HL-60 (cell line): ENCODE measurements around the gene UBE4B.
A peak's percentile ranks its signal among the peaks of the same experiment; 100 is the strongest.
"Not testable (repeated sequence)": the region's sequence is repeated elsewhere in the genome, so short reads cannot be mapped to it uniquely, and the experiment has no call there.

Experiments
- DNase-seq, 2 experiments: peaks; one replicate each; pipeline ENCODE4 v3.0.0-alpha.2; 2010 to 2020; ENCODE audit warnings: low read depth in 1 of 2, low spot score in 1 of 2
- H3K27ac ChIP-seq: fragments of 250-450 bp; sonication (Bioruptor Pico); replicated peaks from 2 replicates; pipeline ENCODE4 v1.5.1; 2020; ENCODE audit warnings: mild to moderate bottlenecking, moderate library complexity
- H3K27me3 ChIP-seq: fragments of 250-450 bp; sonication (Bioruptor Pico); 2 replicates; pipeline ENCODE4 v1.5.1; 2021; ENCODE audit warnings: mild to moderate bottlenecking, moderate library complexity; ENCODE audit not compliant: insufficient read depth, poor library complexity, severe bottlenecking
- H3K4me3 ChIP-seq: replicated peaks from 2 replicates; pipeline ENCODE4 v1.5.1; 2011; ENCODE audit warnings: mild to moderate bottlenecking, control low read depth, low read length; ENCODE audit not compliant: insufficient read depth
- GABPA ChIP-seq: IDR thresholded peaks from 2 replicates; pipeline ENCODE4 v1.6.1; 2012; ENCODE audit warnings: low read depth
- POLR2AphosphoS5 ChIP-seq: IDR thresholded peaks from 2 replicates; pipeline ENCODE4 v1.6.1; 2012; ENCODE audit warnings: low read depth
- SPI1 ChIP-seq: IDR thresholded peaks from 2 replicates; pipeline ENCODE4 v1.6.1; 2012; ENCODE audit warnings: low read depth, mild to moderate bottlenecking, borderline replicate concordance
- TF ChIP-seq, protein P1 (sequence below): IDR thresholded peaks from 2 replicates; pipeline ENCODE4 v1.6.1; 2012; ENCODE audit warnings: low read depth; ENCODE audit not compliant: insufficient replicate concordance
- TF ChIP-seq, protein P2 (sequence below): IDR thresholded peaks from one replicate; pipeline ENCODE4 v1.5.1; 2011; ENCODE audit warnings: low read length, control low read depth, inconsistent platforms; ENCODE audit not compliant: insufficient read depth

The UBE4B gene

DNA sequence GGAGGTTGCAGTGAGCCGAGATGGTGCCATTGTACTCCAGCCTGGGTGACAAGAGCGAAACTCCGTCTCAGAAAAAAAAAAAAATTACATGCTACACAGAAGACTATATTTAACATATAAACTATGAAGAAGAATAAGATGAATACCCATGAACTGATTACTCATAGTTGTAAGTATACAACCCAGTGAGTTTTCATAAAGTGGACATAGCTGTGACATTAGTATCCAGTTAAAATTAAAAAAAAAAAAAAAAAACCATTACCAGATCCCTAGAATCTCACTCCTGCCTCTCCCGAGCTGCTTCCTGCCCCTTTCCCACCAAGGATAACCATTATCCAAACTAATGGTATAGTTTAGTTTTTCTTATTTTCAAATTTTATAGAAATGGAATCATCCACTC, 37.4 kb downstream of the UBE4B start:
- TF ChIP-seq, protein P1, sequence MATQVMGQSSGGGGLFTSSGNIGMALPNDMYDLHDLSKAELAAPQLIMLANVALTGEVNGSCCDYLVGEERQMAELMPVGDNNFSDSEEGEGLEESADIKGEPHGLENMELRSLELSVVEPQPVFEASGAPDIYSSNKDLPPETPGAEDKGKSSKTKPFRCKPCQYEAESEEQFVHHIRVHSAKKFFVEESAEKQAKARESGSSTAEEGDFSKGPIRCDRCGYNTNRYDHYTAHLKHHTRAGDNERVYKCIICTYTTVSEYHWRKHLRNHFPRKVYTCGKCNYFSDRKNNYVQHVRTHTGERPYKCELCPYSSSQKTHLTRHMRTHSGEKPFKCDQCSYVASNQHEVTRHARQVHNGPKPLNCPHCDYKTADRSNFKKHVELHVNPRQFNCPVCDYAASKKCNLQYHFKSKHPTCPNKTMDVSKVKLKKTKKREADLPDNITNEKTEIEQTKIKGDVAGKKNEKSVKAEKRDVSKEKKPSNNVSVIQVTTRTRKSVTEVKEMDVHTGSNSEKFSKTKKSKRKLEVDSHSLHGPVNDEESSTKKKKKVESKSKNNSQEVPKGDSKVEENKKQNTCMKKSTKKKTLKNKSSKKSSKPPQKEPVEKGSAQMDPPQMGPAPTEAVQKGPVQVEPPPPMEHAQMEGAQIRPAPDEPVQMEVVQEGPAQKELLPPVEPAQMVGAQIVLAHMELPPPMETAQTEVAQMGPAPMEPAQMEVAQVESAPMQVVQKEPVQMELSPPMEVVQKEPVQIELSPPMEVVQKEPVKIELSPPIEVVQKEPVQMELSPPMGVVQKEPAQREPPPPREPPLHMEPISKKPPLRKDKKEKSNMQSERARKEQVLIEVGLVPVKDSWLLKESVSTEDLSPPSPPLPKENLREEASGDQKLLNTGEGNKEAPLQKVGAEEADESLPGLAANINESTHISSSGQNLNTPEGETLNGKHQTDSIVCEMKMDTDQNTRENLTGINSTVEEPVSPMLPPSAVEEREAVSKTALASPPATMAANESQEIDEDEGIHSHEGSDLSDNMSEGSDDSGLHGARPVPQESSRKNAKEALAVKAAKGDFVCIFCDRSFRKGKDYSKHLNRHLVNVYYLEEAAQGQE, result no peak
- TF ChIP-seq SPI1 (no peak), GABPA (no peak), POLR2AphosphoS5 (no peak)
- TF ChIP-seq, protein P2, sequence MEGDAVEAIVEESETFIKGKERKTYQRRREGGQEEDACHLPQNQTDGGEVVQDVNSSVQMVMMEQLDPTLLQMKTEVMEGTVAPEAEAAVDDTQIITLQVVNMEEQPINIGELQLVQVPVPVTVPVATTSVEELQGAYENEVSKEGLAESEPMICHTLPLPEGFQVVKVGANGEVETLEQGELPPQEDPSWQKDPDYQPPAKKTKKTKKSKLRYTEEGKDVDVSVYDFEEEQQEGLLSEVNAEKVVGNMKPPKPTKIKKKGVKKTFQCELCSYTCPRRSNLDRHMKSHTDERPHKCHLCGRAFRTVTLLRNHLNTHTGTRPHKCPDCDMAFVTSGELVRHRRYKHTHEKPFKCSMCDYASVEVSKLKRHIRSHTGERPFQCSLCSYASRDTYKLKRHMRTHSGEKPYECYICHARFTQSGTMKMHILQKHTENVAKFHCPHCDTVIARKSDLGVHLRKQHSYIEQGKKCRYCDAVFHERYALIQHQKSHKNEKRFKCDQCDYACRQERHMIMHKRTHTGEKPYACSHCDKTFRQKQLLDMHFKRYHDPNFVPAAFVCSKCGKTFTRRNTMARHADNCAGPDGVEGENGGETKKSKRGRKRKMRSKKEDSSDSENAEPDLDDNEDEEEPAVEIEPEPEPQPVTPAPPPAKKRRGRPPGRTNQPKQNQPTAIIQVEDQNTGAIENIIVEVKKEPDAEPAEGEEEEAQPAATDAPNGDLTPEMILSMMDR, result no peak
- Histone ChIP-seq H3K27ac (no peak overlapping the region), H3K27me3 (no peaks in the 10 kb centered on the region), H3K4me3 (no peak overlapping the region)
- no peak for DNase-seq

- DNase-seq, result no peak
- H3K27ac ChIP-seq, result no peak overlapping the region
- H3K27me3 ChIP-seq, result no peaks in the 10 kb centered on the region
- TF ChIP-seq SPI1, result no peak
- TF ChIP-seq GABPA, result no peak
- TF ChIP-seq, protein P2, result no peak
- no peak for TF ChIP-seq POLR2AphosphoS5
- TF ChIP-seq, protein P1, result no peak
- no peak overlapping the region for H3K4me3 ChIP-seq
Measured at GRCh38 chr1:10071640-10072039, 38.9 kb downstream of the UBE4B start.

DNA sequence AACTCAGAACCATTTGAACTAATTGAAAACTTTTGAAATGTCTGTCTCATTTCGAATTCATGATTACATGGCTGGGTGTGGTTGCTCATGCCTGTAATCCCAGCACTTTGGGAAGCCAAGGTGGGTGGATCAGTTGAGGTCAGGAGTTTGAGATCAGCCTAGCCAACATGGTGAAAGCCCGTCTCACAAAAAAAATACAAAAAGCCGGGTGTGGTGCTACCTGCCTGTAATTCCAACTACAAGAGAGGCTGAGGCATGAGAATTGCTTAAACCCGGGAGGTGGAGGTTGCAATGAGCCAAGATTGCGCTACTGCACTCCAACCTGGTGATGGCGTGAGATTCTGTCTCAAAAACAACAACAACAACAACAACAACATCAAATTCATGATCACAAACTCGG, 40.6 kb downstream of the UBE4B start:
- not testable (repeated sequence) for DNase-seq, H3K27me3 ChIP-seq, H3K27ac ChIP-seq, H3K4me3 ChIP-seq

DNA sequence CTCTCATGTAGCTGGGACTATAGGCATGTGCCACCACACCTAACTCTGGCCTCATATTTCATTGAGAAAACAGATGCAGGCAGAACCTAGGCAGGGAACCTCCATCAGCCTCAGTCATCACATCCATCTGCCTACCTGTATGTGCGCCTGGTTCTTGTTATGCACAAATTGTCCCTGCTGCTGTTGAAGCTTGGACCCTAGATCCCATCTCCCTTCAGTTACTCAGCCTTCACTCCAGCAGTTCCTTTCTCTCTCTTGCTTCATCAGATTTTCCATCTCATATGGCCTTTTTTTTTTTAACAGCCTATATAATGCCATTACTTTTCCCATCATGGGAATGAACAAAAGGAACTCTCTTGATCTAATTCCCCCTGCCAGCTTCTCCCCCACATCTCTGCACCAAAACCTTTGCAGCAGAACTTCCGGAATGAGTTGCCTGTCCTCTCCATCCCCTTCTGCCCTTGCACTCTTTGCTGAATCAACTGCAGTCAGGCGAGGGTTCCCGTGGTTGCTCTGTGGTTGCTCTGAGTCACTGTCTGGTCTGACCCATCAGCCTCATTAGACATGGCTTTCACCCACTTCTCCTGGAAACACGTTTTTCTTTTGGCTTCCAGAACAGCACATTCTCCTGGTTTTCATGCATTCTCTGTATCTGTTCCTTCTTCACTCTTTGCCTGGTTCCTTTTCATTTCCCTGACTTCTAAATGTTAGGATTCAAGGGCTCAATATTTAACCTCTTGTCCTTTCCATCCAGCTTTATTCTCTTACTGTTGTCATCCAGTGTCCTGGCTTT, 41.5 kb downstream of the UBE4B start:
- DNase-seq, result peak; percentile 74 to 92
- Histone ChIP-seq H3K27me3 (no peaks in the 10 kb centered on the region), H3K27ac (no peak overlapping the region; the same call in 1 of the 2 replicates), H3K4me3 (no peak overlapping the region)
- TF ChIP-seq POLR2AphosphoS5 (peak; percentile 76), SPI1 (no peak)
- TF ChIP-seq, protein P1, result no peak
